C4-2B (cell line): ENCODE results near the gene PDGFA.

Source experiments
- ZFX ChIP-seq: fragments of 450-650 bp; IDR thresholded peaks from 2 replicates; pipeline ENCODE4 v1.6.1; 2017
- TF ChIP-seq, protein P1 (sequence below): fragments of 450-650 bp; conservative IDR thresholded peaks from 2 replicates; pipeline ENCODE4 v1.5.1; 2017; ENCODE audit warnings: mild to moderate bottlenecking

DNA sequence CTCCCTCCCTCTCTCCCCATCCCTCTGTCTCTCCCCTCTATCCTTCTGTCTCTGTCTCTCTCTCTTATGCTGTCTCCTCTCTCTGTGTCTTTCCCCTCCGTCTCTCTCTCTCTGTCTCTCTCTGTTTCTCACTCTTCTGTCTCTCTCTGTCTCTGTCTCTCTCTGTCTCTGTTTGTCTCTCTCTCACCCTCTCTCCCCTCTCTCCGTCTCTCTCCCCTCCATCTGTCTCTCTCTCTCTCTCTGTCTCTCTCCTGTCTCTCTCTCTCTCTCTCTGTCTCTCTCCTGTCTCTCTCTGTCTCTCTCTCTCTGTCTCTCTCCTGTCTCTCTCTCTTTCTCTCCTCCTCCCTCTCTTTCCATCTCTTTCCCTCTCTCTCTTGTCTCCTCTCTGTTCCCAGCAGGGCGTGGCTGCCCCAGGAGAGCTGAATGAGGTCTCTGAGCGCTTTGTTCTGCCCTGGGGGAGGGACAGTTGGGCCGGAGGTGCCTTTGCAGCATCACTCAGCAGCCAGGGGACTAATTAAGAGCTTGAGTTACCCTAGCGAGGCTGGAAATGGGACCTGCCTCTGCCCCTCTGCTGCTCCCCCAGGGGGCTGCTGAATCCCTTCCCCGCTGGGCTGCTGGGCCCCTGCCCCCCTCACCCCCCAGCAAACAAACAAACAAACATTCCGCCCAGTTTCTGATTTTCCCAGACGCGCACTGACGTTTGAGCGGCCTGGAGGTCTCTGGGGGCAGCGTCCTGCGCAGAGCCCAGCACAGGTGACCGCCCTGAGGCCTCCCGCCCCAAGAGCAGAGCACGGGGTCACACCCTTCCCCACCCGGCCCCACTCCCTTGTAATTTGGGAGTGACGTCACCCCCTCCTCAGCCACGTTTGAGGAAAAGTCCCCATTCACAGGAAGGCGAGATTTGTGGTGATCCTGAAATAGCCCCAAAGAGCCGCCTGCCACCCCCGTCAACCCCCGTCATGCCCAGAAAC is 68.1 kb downstream of the PDGFA start:
- TF ChIP-seq, protein P1, sequence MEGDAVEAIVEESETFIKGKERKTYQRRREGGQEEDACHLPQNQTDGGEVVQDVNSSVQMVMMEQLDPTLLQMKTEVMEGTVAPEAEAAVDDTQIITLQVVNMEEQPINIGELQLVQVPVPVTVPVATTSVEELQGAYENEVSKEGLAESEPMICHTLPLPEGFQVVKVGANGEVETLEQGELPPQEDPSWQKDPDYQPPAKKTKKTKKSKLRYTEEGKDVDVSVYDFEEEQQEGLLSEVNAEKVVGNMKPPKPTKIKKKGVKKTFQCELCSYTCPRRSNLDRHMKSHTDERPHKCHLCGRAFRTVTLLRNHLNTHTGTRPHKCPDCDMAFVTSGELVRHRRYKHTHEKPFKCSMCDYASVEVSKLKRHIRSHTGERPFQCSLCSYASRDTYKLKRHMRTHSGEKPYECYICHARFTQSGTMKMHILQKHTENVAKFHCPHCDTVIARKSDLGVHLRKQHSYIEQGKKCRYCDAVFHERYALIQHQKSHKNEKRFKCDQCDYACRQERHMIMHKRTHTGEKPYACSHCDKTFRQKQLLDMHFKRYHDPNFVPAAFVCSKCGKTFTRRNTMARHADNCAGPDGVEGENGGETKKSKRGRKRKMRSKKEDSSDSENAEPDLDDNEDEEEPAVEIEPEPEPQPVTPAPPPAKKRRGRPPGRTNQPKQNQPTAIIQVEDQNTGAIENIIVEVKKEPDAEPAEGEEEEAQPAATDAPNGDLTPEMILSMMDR = no peak
- no peak for TF ChIP-seq ZFX
